Measurements from ENCODE around the gene ANKS1A.
"Not testable (repeated sequence)": the region's sequence is repeated elsewhere in the genome, so short reads cannot be mapped to it uniquely, and the experiment has no call there.

DNA sequence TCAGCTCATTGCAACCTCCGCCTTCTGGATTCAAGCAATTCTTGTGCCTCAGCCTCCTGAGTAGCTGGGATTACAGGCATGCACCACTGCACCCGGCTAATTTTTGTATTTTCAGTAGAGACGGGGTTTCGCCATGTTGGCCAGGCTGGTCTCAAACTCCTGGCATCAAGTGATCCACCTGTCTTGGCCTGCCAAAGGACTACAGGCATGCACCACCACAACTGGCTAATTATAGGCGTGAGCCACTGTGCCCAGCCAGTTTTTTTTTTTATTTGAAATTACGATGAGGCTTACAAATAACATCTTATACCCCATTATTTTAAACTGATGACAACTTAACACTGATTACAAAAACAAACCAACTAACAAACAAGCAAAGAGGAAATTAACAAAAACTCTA is 40.0 kb upstream of the ANKS1A start:
- TF ChIP-seq, protein P1, sequence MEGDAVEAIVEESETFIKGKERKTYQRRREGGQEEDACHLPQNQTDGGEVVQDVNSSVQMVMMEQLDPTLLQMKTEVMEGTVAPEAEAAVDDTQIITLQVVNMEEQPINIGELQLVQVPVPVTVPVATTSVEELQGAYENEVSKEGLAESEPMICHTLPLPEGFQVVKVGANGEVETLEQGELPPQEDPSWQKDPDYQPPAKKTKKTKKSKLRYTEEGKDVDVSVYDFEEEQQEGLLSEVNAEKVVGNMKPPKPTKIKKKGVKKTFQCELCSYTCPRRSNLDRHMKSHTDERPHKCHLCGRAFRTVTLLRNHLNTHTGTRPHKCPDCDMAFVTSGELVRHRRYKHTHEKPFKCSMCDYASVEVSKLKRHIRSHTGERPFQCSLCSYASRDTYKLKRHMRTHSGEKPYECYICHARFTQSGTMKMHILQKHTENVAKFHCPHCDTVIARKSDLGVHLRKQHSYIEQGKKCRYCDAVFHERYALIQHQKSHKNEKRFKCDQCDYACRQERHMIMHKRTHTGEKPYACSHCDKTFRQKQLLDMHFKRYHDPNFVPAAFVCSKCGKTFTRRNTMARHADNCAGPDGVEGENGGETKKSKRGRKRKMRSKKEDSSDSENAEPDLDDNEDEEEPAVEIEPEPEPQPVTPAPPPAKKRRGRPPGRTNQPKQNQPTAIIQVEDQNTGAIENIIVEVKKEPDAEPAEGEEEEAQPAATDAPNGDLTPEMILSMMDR (IDR thresholded peaks at IDR 0.05) = not testable (repeated sequence)
- not testable (repeated sequence) for TF ChIP-seq POLR2A (IDR thresholded peaks at IDR 0.05)
